H1 (cell line): ENCODE measurements around the gene ACE.

Experiments used
- CHD2 ChIP-seq: IDR thresholded peaks from 2 replicates; pipeline ENCODE4 v1.6.1; 2012; ENCODE audit warnings: low read length, improper control_type of control experiment
- EP300 ChIP-seq, 2 experiments: IDR thresholded peaks; 1 replicate in 1 of 2; 2 replicates in 1 of 2; pipeline ENCODE4 v1.6.1; 2011 to 2012; ENCODE audit warnings: low read depth in 2 of 2, low read length in 2 of 2, mild to moderate bottlenecking in 2 of 2, borderline replicate concordance in 1 of 2, inconsistent platforms in 1 of 2, moderate library complexity in 1 of 2
- RAD21 ChIP-seq, 2 experiments: IDR thresholded peaks in 1 of 2; conservative IDR thresholded peaks in 1 of 2; 2 replicates each; pipeline ENCODE4 v1.6.1; 2011; ENCODE audit warnings: low read depth in 2 of 2, low read length in 2 of 2, improper control_type of control experiment in 1 of 2, inconsistent platforms in 1 of 2, mild to moderate bottlenecking in 1 of 2, moderate library complexity in 1 of 2
- SIX5 ChIP-seq: IDR thresholded peaks from 2 replicates; pipeline ENCODE4 v1.6.1; 2011; ENCODE audit warnings: mild to moderate bottlenecking, low read depth, low read length

GRCh38 chr17:63534078-63534570, 57.3 kb downstream of the ACE start:
- TF ChIP-seq CHD2 (no peak), RAD21 (IDR thresholded peaks at IDR 0.05 in 1 of 2, conservative IDR thresholded peaks at IDR 0.05 in 1 of 2; ENCODE audit: low read depth in 2 of 2, low read length in 2 of 2) (no peak), EP300 (IDR thresholded peaks at IDR 0.05; ENCODE audit: borderline replicate concordance in 1 of 2, low read depth in 2 of 2, low read length in 2 of 2) (no peak), SIX5 (no peak)
